ENCODE measurements around the gene NDST4.
"Not testable (repeated sequence)": the region's sequence is repeated elsewhere in the genome, so short reads cannot be mapped to it uniquely, and the experiment has no call there.

NDST4 gene

DNA sequence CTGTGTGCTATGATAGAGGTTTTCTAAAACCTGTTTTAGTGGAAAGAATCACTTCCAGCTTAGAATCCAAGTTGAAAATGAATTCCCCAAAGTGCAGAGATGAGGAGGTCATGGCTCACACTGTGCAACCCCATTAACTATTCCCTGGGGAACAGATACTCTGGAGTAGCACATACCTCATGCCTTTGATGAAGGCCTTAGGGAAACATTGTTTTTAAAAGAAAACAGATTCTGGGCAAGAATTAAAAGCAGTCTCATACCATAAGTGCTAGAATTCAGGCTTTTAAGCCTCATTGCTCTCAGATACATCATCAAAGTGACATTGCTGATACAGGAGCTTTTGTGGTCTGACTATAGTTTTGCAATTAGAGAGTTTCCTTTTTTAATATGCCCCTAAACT is 115.1 kb downstream of the NDST4 start:
- TF ChIP-seq CTCF (IDR thresholded peaks at IDR 0.05; ENCODE audit: extremely low read depth, missing control alignments), result no peak

DNA sequence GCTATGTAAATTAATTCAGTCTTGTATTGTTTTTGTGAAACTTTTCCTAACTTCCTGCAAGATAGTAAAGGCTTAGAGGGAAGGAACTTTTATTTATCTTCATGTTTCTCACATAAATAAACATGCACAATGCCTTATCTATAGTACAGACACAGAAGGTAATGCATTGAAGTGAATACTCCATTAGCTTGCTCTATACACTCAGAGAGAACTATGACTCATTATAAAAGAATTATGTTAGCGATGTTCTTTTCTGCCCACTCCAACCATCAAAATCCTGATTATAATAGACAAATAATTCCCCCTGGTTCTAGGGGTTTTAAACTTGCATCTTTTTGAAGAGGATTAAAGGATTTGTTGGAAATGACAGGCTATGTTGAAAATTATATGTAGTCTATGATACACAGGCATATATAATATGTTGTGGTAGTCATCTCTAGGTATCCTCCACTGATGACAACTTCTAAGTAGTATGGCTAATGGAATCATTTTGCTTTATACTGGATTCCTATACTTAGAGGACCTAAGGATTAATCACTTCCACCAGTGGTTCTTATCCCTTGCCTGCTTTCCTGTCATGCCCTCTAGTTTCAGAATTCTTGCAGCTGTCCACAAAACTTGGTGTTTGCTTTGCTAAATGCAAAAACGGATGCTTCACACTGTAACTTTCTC is 115.7 kb downstream of the NDST4 start:
- DNase-seq (ENCODE audit: low spot score), result no peak
- no peak for TF ChIP-seq CTCF (IDR thresholded peaks at IDR 0.05; ENCODE audit: extremely low read depth, missing control alignments)

More for the DNA sequence above, 115.1 kb downstream of the NDST4 start:
- DNase-seq (ENCODE audit: low spot score), result no peak

GRCh38 chr4:114986133-114986532 is 127.3 kb downstream of the NDST4 start:
- TF ChIP-seq CTCF (IDR thresholded peaks at IDR 0.05; ENCODE audit: extremely low read depth, missing control alignments), result no peak
- DNase-seq (ENCODE audit: low spot score), result no peak

- TF ChIP-seq CTCF (IDR thresholded peaks at IDR 0.05; ENCODE audit: extremely low read depth, missing control alignments), result no peak
- no peak for DNase-seq (ENCODE audit: low spot score)
Observed at GRCh38 chr4:114980932-114981708, 132.3 kb downstream of the NDST4 start.

GRCh38 chr4:114980399-114980798 is 133.0 kb downstream of the NDST4 start:
- not testable (repeated sequence) for DNase-seq (ENCODE audit: low spot score)

DNA sequence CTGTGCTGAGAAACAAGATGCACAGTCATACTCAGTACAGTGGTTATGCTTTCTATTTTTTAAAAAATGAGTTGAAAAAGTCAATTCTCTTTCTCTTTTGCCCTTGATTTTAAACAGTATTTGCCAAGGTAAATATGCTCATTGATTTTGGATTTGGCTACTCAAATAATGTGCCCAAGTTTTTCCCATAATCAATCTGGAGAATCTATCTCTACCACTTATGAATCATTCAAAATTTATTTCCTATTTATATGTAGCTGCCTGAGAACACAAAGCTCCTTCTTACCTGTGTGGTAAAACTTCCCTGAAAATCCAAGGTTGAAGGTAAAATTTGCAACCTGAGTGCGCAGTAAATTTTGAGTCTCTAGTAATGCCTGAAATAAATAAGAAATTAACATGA is 136.5 kb downstream of the NDST4 start:
- no peak for DNase-seq (ENCODE audit: low spot score)
- no peak for TF ChIP-seq CTCF (IDR thresholded peaks at IDR 0.05; ENCODE audit: extremely low read depth, missing control alignments)

GRCh38 chr4:114964026-114964425 is 149.4 kb downstream of the NDST4 start:
- TF ChIP-seq CTCF (IDR thresholded peaks at IDR 0.05; ENCODE audit: extremely low read depth, missing control alignments), result no peak
- no peak for DNase-seq (ENCODE audit: low spot score)
